EL (cell line): ENCODE results near the gene LRRTM2.
A peak's percentile ranks its signal among the peaks of the same experiment; 100 is the strongest.

Experiments
- DNase-seq: peaks from one replicate; pipeline ENCODE4 v3.0.0-alpha.2; 2016

Gene LRRTM2

DNA sequence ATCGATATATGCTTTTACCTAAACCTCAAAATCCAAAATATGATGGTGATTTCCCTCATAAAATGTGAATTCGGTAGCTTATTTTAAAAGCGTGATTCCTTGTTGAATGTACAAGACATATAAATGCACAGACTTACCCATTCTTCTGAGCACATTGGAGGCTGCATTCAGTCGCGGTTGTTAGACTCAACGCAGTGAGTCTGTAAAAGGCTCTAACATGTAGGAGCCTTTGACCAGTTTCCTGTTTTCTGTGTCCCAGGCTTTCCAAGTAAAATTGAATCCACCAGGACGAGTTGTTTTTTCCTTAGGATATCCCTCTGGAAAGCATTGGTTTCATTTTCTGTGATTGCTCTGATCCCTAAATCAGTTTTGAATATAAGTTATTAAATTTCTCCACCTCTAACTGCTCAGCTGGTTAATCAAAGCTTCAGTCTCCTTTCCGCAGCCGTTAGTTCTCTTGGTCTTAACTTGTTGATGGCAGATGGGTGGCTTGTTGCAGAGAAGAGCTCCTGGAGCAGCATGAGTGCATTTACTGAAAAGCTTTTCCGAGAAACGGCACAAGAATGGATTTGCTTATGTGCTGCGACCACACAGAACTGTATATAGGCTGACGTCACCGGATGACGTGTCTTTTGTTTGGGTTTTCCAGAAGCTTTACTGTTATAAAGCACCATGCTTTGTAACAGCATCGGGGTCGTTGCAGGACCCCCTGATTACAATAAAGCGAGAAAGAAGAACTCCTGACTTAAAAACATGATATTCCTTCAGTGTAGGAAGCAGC lies at the start of gene LRRTM2:
Gene LRRTM2 (minus strand): TSS at position 565 of the 781 bp plus-strand sequence. CDS start 424 bp downstream, at position 141.
- DNase-seq: peak; percentile 89

DNA sequence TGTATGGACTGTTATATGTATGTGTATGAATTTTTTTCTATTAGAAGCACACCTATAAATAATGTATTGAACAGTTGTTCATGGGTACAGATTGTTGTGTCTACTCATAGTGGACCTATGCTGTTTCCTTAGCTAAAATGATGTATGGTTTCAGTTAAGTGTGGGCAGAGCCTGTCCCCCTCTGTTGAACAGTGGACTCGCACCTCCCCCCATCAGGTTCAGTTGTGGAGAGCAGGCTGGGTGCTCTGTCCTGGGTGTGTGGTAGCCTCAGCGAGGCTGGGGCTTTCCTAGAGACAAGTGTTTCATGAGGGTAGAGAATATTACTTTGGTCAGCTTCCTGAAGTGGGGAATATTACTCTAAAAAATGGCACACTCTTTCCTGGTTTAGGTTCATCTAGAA lies 47.4 kb upstream of the LRRTM2 start:
- no peak for DNase-seq

DNA sequence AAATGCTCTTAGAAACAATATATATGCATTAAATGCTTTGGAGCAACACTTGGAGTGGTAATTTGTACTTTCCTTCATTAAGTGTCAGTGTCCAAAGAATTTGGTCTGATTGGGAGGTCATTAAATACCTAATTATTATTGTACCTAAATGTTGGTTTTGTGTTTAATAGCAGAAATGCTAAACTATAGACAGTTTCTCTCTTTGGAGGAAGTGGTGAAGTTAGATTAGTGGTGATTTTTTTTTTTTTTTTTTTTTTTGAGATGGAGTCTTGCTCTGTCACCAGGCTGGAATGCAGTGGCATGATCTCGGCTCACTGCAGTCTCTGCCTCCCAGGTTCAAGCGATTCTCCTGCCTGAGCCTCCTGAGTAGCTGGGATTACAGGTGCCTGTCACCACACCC lies 46.2 kb upstream of the LRRTM2 start:
- peak; percentile 26 for DNase-seq

GRCh38 chr5:138920181-138920580 lies 45.0 kb upstream of the LRRTM2 start:
- no peak for DNase-seq

DNA sequence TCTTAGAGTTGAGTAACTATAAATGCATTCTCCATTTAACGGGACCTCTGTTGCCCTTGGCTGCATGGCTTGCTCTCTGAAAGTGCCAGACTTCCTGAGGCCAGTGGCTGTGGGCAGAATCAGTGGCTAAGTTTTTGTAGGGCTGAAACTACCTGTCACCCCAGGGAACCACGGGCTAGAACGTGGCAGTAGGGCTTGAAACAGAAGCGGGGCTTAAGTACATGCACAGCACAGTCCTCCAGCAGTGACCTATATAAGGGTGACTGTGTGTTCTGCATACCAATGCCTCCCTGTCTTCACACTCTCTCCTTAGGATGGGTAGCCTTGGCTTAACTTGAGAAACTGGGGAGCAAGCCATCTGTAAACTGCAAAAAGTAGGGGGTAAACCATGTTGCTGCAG lies 43.6 kb upstream of the LRRTM2 start:
- DNase-seq: no peak

DNA sequence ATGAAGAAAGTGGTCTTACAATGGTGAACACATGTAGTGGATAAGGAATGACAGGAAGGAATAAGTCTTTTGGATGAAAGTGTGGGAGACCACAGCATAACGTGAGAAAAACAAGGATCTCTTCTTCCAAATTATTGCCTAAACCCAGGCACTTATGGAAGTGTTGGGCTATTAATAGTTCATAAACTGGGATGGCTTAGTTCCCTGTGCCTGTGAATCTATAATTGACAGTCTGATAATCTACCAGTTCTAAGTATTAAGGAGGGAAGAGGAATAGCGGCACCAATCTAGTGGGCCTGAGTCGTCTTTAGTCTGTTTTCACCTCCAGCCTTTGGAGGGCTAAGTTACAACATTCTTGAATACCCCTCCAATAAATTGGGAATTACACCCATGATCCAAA lies 39.2 kb upstream of the LRRTM2 start:
- DNase-seq: no peak

GRCh38 chr5:138913773-138914172 lies 38.6 kb upstream of the LRRTM2 start:
- no peak for DNase-seq

DNA sequence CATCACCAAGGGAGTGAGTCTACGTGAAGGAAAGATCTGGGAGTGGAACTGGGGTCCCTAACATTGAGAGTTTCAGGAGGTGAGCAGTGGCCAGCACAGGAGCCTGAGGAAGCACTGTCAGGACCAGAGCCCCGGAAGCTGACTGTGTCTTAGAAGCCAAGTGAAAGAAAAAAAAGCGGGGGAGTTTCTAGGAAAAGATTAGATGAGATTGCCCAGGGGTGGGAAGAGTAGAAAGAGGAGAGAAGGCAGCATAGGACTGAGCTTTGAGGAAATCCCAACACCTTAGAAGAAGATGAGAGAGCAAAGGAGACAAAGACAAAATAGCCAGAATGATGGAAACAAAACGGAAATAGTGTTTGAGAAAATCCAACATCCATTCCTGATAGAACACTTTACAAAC lies 37.0 kb upstream of the LRRTM2 start:
- no peak for DNase-seq

DNA sequence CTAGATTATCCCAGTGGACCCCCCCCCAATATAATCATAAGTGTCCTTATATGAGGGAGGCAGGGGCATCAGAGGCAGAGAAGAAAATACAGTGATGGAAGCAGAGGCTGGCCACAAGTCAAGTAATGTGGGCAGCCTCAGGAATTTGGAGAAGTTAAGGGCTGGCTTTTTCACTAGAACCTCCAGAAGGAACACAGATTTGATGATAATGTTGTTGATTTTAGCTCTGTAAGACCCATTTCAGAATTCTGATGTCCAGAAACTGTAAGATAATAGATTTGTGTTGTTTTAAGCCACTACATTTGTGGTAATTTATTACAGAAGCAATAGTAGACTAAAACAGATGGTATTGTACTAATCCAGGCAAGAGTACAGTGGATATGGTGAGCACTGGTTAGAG lies 36.3 kb upstream of the LRRTM2 start:
- peak; percentile 31 for DNase-seq

DNA sequence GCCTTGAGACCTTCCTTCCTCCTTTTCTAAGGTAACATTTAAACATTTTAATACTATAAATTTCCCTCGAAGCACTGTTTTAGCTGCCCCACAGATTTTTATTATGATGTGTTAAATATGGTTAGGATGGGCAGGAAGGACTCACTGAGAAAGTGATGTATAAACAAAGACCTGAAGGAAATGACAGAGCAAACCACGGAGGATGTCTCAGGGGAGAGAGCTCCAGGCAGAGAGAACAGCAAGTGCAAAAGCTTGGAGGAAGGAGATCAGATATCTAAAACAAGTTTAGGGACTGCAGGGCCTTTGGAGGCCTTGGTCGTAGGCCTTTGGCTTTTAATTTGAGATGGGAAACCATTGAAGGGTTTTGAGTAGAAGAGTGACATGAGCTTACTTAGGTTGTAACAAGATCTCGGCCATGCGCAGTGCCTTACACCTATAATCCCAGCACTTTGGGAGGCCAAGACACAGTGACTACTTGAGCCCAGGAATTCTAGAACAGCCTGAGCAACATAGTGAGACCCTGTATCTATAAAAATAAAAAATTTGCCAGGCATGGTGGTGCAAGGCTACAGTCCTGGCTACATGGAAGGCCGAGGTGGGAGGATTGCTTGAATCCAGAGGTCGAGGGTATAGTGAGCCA lies 35.5 kb upstream of the LRRTM2 start:
- DNase-seq: peak; percentile 40

GRCh38 chr5:138909734-138910133 lies 34.6 kb upstream of the LRRTM2 start:
- DNase-seq: no peak

- DNase-seq: peak; percentile 87
Measured at GRCh38 chr5:138905541-138905940, 30.4 kb upstream of the LRRTM2 start.

- DNase-seq: peak; percentile 73
Measured at GRCh38 chr5:138903130-138903775, 28.1 kb upstream of the LRRTM2 start.

DNA sequence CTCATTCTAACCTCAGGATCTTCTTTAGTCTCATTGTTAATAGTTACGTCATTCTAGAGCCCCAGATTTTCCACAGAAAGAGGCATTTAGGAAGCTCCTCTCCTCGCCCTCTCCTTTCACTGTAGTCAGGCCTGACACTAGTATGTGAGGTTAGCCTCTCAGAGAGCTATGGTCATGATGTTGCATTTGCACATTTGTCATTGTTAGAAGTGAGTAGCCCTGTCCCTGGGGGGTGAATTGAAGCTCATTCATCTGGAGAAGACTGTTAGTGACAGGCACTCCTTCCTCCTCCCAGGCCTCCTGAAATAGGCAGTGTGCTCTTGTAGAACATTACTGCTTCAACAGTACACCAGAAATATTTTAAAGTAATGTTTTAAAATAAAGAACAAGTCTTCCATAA lies 26.6 kb upstream of the LRRTM2 start:
- no peak for DNase-seq

GRCh38 chr5:138900281-138900965 lies 25.3 kb upstream of the LRRTM2 start:
- peak; percentile 75 for DNase-seq

DNA sequence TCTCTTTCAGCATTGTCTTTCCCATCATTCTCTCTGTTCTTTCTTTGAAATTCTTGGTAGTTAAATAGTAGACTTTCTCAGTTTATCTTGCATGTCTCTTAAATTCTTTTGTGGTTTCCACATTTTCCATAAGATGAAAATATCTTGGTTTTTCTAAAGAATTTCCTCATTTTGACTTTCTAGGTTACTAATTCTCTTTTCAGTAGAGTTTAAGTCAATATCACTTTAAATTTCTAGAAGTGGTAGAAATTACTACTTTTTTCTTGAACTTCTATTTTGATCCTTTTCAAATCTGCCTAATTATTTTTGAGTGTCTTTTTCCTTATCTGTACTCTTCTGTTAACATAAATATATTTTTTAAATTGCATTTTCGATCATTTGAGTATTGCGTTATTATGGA lies 23.6 kb upstream of the LRRTM2 start:
- DNase-seq: no peak

- no peak for DNase-seq
Measured at GRCh38 chr5:138898299-138898698, 23.2 kb upstream of the LRRTM2 start.

GRCh38 chr5:138895918-138896317 lies 20.8 kb upstream of the LRRTM2 start:
- no peak for DNase-seq

GRCh38 chr5:138890644-138891043 lies 15.5 kb upstream of the LRRTM2 start:
- DNase-seq: no peak

DNA sequence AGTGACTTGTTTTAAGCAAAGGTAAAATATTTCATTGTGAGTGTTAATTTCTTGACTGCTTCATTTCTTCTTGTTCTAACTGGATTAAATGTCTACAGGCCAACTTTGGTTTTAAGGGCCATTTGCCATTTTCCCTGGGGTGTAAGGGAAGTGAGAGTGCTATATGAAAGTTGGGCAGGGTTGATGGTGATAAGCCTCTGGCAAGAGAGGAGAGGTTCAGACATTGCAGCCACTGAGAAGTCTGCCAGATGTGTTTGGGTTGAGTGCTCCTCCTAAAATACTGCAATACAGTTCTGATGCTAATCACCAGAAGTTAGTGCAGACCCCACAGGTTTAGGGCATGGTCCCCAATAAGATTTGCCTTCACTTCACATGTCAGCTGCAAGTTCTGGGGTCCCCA lies 14.9 kb upstream of the LRRTM2 start:
- DNase-seq: no peak

DNA sequence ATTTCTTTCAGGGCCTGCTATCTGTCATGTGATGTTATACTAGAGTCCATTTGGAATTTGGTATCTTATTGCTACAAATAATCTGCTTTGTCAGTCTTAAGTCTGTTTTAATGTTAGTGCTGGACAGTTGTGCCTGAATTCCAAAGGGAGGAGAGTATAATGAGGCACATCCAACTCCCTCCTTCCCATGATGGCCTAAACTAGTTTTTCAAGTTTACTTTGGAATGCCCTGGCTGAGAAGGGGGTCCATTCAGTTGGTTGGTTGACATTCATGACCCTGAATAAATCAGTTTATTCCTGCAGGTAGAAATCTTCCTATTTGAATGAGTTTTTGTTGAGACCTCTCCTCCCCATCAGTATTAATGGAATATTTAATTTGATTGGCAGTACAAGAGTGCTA lies 9.4 kb upstream of the LRRTM2 start:
- DNase-seq: no peak

- DNase-seq: no peak
Measured at GRCh38 chr5:138884094-138884493, 9.0 kb upstream of the LRRTM2 start.

DNA sequence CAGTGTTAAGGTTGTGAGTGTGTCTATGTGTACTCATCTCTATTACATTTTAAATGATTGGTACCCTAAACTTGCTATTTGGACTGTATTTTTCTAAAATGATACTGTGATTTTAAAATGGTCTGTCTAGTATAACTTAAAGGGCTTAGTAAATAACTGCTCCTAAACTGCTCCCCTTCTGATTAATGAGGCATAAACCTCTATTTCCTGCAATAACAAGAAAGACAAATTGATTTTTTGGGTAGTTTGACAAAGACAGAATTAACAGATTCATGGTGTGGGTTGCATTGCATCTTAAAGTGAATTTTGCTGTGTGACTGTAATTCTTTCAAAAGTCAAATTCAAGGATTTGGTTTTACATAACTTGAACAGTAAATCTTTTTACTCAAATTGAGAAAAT lies 8.1 kb upstream of the LRRTM2 start:
- no peak for DNase-seq
